Thyroid gland (tissue), 4 donors: ENCODE data around the gene RHO.

Experiments
- CTCF ChIP-seq, 6 experiments: fragments of 200-600 bp in 3 of 6; fragments of 450-650 bp in 3 of 6; sonication (generic) in 3 of 6; IDR thresholded peaks; one replicate each; pipeline ENCODE4 v1.5.1; 2016 to 2019; ENCODE audit warnings: antibody characterized with exemption in 6 of 6, mild to moderate bottlenecking in 2 of 6, inconsistent platforms in 1 of 6, moderate library complexity in 1 of 6
- POLR2A ChIP-seq, 2 donors: fragments of 450-650 bp; IDR thresholded peaks; one replicate each; pipeline ENCODE4 v1.6.1; 2017; ENCODE audit warnings: antibody characterized with exemption in 2 of 2, mild to moderate bottlenecking in 2 of 2, moderate library complexity in 1 of 2

GRCh38 chr3:129573493-129573892, 45.1 kb downstream of the RHO start:
- TF ChIP-seq CTCF (IDR thresholded peaks at IDR 0.05) (no peak), POLR2A (IDR thresholded peaks at IDR 0.05) (no peak)
